GM21737 (cell line): Measurements from ENCODE around the gene SH3GLB1.
A peak's percentile ranks its signal among the peaks of the same experiment; 100 is the strongest.
"Not testable (repeated sequence)": the region's sequence is repeated elsewhere in the genome, so short reads cannot be mapped to it uniquely, and the experiment has no call there.

ENCODE experiments used
- ATAC-seq: cut with Tn5 transposase; IDR thresholded peaks from one replicate; pipeline ENCODE4 v1.9.1; 2021; ENCODE audit warnings: mild to moderate bottlenecking, moderate library complexity; ENCODE audit not compliant: unreplicated experiment

The SH3GLB1 gene

DNA sequence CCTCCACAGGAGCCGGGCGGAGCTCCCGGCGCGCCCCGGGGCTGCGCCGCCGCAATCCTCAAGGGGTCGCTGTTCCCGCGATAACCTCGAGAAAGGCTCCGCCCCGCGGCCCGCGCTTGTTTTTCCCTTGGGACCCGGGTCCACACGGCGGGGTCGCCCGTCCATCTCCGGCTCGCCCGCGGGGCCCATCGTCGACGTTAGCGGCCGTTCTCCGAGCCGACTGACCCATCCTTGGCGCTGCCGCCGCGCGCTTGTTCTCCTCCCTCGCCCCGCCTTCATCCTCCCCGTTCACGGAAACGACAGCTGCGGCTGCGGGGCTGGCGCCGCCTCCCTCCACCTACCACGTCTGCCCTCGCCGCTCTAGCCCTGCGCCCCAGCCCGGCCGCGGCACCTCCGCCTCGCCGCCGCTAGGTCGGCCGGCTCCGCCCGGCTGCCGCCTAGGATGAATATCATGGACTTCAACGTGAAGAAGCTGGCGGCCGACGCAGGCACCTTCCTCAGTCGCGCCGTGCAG, at the start of gene SH3GLB1:
SH3GLB1 (plus strand) TSS at position 119 of the 514 bp plus-strand sequence; CDS start at position 443, 324 bp downstream.
- ATAC-seq, result peak; percentile 85

- ATAC-seq, result not testable (repeated sequence)
Observed at GRCh38 chr1:86658381-86658780, 46.0 kb upstream of the SH3GLB1 start.

GRCh38 chr1:86666368-86666767, 38.0 kb upstream of the SH3GLB1 start:
- no peak for ATAC-seq

GRCh38 chr1:86687595-86687994, 16.8 kb upstream of the SH3GLB1 start:
- ATAC-seq, result no peak

DNA sequence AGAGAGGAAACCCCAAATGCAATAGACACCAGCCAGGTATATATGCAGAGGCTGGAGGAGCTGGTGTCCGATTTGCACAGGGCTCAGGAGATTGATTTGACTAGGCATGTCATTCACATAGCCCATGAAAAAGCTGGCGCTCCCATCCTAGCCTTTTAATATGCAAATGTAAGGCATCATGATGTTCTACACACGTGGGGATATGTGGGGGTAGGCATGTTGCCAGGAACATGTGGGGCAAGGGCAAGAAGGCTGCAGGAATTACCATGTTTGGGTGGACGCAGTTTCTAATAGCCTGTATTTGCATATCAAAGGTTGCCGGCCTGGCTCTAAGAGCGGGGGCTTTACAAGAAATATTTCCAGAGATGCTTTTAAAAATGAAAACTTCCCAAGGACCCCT, 11.7 kb upstream of the SH3GLB1 start:
- ATAC-seq, result no peak

- ATAC-seq, result no peak
Observed at GRCh38 chr1:86695400-86695799, 9.0 kb upstream of the SH3GLB1 start.

DNA sequence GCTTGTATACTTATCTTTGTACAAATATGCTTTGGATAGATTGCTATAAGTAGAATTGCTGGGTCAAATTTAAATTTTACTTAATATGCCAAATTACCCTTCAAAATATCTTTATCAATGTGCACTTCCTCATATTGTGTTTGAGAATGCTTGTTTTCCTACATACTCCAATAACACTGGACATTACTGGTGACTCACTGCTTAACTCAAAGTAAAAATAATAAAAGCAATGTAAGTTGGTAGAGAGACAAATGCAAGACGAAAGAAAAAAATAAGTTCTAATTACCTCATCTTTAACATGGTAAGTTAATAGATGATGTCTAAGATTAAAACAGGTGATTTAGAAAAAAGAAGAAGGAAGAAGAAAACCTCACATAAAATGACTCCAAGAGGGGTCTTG, 7.9 kb upstream of the SH3GLB1 start:
- ATAC-seq, result no peak

- ATAC-seq, result no peak
Observed at GRCh38 chr1:86699186-86699585, 5.2 kb upstream of the SH3GLB1 start.

DNA sequence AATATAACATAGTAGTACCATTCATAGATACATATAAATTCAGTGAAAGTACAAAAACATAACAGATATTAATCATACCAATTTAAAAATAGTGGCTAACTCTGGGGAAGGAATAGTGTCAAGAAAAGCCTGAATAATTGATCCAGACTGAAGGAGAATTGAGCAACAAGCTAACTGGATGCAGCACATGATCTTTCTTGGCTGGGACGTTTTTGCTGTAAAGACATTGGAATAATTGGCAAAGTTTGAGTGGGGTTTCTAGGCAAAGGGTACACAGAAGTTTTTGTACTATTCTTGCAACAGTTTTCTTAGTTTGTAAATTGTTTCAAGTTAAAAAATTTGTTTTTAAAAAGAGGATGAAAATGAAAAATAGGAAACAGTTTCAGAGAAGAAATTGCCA, 2.6 kb upstream of the SH3GLB1 start:
- ATAC-seq, result no peak

GRCh38 chr1:86702954-86703494, 1.4 kb upstream of the SH3GLB1 start:
- not testable (repeated sequence) for ATAC-seq

DNA sequence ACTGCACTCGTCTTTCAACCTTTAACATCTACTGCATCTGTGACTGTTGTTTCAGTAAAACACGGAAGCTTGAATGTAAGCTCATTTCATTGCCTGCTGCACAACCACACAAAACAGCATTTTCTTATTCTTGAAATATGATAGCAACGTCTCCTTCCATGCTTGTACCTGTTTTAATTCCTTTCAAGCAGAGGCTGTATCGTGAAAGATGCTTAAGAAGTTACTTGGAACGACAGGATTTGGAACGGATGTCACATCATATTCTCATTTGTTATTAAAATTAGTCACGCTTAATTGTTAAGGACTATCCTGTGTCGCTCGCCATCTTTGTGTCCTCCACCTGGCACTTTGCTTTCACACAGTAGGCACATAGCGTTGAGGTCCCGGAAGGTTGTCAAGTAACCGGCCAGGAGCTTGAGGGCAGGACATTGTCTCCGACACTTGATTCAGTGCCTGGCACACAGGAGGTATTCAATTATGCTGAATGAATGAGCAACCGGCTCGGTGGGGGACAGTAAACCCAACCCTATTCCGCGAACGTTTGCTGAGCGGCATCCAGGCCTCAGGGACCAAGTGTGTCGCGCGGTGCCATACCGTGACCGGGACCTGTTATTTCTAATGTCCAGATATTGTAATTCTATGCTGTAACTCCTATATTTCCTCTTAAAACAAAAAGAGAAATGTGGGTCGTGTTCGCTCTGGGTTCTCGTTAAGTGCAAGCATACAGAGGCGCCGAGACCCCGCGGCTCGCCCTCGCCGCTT, 499 bp upstream of the SH3GLB1 start:
- peak; percentile 33 for ATAC-seq

- ATAC-seq, result peak; percentile 36
Observed at GRCh38 chr1:86704972-86705664, 742 bp downstream of the SH3GLB1 start.

- ATAC-seq, result no peak
Observed at GRCh38 chr1:86705665-86705985, 1.2 kb downstream of the SH3GLB1 start.

DNA sequence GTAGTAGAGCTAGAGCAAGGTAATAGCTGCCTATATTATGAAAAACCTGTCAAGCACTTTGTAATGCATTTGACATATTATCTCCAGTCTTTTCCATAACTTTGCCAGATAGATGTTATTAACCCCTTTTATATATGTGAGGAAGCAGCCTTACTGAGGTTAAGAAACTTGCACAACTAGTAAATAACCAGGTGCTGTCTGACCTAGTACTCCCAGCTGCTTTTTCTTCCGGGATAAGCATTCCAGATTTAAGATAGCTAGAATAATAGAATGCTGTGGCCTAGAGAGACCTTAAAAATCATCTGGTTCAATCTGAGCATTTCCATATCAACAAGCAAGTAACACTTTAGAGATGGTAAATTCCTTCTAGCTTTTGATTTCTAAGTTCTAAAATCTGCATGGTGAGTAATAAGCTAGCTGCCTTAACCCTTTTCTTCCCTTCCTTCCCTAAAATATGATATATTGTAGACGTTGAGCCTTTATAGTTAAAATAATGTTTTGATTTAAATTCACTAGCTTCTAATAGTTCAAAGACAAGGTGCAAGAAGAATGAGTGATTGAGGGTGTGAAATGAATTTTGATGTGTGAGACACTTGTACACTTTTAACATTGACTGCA, 1.8 kb downstream of the SH3GLB1 start:
- ATAC-seq, result no peak

DNA sequence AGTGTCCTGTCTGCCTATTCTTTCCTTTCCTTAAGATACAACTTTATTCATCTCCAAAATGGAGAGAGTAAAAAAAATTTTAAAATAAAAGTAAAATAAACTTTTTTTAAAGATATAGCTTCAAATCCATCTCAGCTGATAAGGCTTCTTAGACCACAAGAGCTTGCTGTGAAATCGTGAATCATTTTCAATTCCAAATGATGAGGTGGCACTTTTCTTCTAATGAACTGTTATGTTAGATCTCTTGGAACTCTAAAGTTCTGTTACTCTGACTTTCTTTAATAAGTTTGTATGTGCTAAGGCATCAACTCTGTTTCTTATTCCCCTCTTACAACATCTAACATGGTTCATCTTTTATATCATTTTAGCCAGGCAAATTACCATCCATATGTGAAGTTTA, 4.5 kb downstream of the SH3GLB1 start:
- ATAC-seq, result no peak

GRCh38 chr1:86712088-86712860, 7.9 kb downstream of the SH3GLB1 start:
- ATAC-seq, result no peak

DNA sequence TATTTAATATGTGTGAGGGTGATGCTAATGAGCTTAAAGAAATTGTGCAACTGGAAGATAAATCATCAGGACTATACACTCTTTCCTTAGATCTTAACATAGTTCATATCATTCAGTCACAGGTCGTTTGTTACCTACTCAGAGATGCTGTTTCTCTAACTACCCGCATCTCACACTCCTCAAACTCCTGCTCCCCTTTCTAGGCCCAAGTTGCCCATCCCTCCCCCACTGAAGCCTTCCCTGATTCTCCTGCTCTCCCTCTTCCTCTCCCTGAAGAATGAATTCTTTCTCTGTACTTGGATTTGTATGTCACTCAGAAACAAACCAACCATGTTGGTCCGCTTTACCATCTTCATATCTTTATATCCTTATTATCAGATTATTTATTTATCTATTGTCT, 9.1 kb downstream of the SH3GLB1 start:
- no peak for ATAC-seq

DNA sequence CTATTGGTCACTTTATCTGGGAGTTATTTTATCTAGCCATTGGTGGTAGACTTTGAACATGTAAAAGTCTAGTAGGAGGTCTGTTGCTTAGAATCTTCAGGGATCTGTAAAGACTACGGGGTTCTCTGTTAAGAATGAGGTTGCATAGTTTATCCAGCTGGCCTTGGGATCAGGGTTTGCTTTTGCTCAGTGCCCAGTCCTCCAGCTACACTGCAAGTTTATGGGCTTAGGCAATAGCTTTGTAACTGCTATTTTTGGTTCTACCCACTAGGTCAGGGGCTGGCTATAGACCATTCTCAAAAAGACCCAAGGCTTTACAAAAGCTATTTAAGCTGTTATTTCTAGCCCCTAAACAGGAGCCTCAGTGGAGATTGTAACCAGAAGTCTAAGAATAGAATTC, 9.8 kb downstream of the SH3GLB1 start:
- no peak for ATAC-seq

- ATAC-seq, result no peak
Observed at GRCh38 chr1:86714561-86715244, 10.3 kb downstream of the SH3GLB1 start.

- no peak for ATAC-seq
Observed at GRCh38 chr1:86718786-86719185, 14.4 kb downstream of the SH3GLB1 start.
